Measurements from ENCODE around the gene GABARAP.

DNA sequence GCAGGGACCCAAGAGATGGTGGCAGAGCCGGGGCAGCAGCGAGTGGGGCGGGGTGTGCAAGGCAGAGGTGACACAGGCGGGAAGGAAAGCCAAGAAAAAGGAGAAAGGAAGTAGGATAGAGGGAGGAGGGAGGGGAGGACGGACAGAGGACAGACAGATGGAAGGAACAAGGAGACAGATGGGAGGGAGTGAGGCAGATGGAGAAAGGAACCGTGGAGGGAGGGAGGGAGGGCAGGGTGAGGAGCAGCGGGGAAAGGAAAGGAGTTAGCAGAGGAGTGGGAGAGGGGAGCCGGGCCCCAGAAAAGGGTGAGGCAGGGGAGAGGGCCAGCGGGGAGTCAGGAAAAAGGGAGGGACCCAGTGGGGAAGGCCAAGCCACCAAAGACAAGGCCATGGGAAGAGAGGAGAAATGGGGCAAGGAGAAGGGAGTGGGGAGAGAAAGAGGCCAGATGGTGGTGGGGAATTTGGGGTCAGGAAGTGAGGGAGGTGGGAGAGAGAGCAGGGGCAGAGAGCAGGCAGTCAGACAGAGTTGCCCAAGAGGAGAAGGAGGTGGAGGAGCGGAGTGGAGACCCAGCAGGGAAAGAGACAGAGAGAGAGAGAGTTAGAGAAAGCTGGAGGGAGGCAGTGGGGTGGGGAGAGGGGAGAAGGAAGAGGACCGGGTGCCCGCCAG, 49.8 kb downstream of the GABARAP start:
- TF ChIP-seq, protein P1, sequence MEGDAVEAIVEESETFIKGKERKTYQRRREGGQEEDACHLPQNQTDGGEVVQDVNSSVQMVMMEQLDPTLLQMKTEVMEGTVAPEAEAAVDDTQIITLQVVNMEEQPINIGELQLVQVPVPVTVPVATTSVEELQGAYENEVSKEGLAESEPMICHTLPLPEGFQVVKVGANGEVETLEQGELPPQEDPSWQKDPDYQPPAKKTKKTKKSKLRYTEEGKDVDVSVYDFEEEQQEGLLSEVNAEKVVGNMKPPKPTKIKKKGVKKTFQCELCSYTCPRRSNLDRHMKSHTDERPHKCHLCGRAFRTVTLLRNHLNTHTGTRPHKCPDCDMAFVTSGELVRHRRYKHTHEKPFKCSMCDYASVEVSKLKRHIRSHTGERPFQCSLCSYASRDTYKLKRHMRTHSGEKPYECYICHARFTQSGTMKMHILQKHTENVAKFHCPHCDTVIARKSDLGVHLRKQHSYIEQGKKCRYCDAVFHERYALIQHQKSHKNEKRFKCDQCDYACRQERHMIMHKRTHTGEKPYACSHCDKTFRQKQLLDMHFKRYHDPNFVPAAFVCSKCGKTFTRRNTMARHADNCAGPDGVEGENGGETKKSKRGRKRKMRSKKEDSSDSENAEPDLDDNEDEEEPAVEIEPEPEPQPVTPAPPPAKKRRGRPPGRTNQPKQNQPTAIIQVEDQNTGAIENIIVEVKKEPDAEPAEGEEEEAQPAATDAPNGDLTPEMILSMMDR (conservative IDR thresholded peaks at IDR 0.05), result no peak
- no peak for TF ChIP-seq ZFX (IDR thresholded peaks at IDR 0.05)
